ENCODE data around the gene MKNK1.

MKNK1 gene

DNA sequence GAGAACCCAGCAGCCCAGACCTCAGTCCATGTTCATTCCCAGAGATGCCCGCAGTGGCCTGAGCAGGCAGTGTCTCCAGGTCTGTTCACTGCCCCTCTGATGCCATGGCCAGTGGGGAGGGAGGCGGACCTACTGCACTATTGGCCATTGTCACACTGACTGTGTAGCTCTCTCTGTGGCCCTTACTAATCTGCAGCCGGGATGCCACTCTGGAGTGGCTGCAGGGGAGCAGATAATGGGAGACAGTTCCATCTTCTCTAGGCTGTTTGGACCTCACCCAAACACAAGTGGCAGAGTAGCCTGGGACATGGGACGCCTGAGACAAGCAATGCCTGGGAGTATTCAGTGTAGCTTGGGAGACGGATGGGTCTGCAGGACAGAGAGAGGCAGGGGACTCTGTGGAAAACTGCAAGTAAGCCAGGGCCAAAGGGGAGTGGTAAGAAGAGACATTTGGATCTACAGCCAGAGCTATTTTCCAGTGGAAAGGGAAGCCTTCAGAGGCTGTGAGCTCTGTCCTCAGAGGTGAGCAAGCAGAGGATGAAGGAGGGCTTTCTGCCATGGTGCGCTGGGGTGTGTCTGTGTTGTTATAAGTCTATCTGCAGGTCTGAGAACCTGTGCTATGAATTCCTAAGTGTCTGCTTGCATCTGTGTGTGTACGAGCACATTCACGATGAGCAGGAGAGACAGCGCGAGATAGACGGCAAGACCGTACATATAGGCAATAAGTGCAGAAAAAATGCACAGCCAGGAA, 87.7 kb downstream of the MKNK1 start:
- H3K4me3 ChIP-seq (ENCODE audit: low read length), result no peak overlapping the region
- TF ChIP-seq, protein P1, sequence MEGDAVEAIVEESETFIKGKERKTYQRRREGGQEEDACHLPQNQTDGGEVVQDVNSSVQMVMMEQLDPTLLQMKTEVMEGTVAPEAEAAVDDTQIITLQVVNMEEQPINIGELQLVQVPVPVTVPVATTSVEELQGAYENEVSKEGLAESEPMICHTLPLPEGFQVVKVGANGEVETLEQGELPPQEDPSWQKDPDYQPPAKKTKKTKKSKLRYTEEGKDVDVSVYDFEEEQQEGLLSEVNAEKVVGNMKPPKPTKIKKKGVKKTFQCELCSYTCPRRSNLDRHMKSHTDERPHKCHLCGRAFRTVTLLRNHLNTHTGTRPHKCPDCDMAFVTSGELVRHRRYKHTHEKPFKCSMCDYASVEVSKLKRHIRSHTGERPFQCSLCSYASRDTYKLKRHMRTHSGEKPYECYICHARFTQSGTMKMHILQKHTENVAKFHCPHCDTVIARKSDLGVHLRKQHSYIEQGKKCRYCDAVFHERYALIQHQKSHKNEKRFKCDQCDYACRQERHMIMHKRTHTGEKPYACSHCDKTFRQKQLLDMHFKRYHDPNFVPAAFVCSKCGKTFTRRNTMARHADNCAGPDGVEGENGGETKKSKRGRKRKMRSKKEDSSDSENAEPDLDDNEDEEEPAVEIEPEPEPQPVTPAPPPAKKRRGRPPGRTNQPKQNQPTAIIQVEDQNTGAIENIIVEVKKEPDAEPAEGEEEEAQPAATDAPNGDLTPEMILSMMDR (conservative IDR thresholded peaks at IDR 0.05; ENCODE audit: low read length), result no peak
- no peak for DNase-seq (ENCODE audit: low read depth)

DNA sequence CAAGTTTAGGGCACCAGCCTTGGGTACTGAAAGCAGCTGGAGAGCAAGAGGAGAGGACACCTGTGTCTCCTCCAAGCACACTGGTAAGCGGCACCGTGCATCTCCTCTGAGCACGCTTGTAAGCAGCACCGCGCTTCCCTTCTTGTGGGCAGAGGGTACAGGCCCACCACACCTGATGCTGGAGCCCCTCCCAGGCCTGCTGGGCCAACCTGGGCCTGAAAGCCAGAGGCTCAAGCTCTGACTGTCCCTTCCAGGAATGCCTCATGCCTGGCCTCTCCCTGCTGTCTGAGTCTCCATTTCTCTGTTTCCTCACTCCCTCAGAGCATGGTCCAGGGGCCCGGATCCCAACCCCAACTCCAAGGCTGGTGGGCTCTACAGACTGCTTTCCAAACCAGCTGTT, 88.5 kb downstream of the MKNK1 start:
- TF ChIP-seq, protein P1 (conservative IDR thresholded peaks at IDR 0.05; ENCODE audit: low read length), result no peak
- DNase-seq (ENCODE audit: low read depth), result no peak
- no peak overlapping the region for H3K4me3 ChIP-seq (ENCODE audit: low read length)

DNA sequence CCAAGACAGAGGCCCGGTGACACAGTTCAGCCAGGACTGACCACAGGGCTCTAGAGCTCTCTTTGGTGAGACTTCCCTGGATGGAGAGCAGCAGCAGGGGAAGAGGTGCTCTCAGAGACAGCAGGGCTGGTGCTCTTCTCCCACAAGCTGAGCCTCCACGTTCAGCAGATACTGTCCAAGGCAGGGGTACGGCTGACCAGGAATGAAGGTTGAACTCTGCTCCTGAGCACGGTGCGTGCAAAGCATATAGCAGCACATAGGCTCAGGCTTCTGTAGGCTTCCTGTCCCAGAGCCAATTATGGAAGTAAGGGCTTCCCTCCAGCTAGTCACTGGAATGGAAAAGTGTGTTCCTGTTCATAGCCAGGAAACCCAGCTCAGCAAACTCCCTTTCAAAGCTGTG, 90.5 kb downstream of the MKNK1 start:
- no peak overlapping the region for H3K4me3 ChIP-seq (ENCODE audit: low read length)
- TF ChIP-seq, protein P1 (conservative IDR thresholded peaks at IDR 0.05; ENCODE audit: low read length), result no peak
- DNase-seq (ENCODE audit: low read depth), result no peak

DNA sequence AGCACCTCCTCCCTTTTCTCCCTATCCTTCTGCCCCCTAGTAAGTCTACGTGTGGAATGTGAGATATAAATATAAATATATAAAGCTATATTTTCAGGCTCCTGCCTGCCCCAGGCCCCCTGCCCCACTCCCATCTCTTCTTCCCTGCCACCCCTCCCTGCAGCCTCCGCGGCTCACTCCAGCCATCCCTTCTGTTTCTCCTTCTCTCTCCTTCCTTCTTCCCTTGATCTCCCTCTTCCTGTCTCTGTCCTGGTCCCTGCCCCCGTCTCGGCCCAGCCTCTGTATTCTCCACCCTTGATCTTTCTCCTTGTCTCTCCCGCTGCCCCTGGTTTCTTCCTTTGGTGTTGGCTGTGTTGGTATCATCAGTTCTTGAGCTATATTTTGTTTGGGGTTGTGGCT, 91.3 kb downstream of the MKNK1 start:
- H3K4me3 ChIP-seq (ENCODE audit: low read length), result no peak overlapping the region
- TF ChIP-seq, protein P1 (conservative IDR thresholded peaks at IDR 0.05; ENCODE audit: low read length), result no peak
- DNase-seq (ENCODE audit: low read depth), result no peak

DNA sequence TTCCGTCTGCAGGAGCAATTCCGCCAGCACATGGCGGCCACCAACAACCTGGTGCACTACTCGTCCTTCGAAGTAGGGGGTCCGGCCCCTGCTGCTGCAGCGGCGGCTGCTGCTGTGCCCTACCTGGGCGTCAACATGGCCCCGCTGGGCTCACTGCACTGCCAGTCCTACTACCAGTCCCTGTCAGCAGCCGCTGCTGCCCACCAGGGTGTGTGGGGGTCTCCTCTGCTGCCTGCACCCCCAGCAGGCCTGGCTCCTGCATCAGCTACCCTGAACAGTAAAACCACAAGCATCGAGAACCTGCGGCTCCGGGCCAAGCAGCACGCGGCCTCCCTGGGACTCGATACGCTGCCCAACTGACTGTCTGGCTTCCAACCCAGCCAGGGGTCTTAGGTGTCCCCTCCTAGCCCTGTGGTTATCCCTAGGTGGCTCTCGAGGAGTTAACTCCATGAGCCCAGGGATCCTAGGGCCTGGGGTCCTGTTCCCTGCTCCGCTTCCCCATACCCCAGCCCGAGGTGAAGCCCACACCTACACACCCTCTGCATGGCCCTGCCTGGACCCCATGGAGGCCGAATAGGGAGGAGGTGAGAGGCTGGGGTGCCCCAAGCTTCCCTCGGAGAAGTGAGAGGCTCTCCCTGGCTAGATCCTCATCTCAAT, 91.8 kb downstream of the MKNK1 start:
- DNase-seq (ENCODE audit: low read depth), result no peak
- no peak overlapping the region for H3K4me3 ChIP-seq (ENCODE audit: low read length)

DNA sequence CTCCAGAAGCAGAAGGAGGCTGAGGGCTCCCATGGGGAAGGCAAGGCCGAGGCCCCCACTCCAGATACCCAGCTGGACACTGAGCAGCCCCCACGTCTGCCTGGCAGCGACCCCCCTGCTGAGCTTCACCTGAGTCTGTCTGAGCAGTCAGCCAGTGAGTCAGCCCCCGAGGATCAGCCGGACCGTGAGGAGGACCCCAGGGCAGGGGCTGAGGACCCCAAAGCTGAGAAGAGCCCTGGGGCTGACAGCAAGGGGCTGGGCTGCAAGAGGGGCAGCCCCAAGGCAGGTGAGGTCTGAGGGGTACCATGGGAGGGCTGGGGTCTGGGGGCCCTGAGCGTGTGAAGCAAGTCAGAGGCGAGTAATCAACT, 93.1 kb downstream of the MKNK1 start:
- no peak for DNase-seq (ENCODE audit: low read depth)
- no peak overlapping the region for H3K4me3 ChIP-seq (ENCODE audit: low read length)
- TF ChIP-seq, protein P1 (conservative IDR thresholded peaks at IDR 0.05; ENCODE audit: low read length), result no peak

More for the DNA sequence above, 91.8 kb downstream of the MKNK1 start:
- TF ChIP-seq, protein P1 (conservative IDR thresholded peaks at IDR 0.05; ENCODE audit: low read length), result no peak
